K562 (cell line): ENCODE results near the gene BZW2. TPM values are rescaled to one million over a fixed set of nuclear protein-coding genes. Genes with fewer than 3 reads are reported as not detected.

ENCODE experiments used
- ARID2 ChIP-seq: fragments of 450-650 bp; IDR thresholded peaks from 2 replicates; pipeline ENCODE4 v1.6.1; 2017; ENCODE audit warnings: antibody characterized with exemption, mild to moderate bottlenecking
- CBFA2T3 ChIP-seq: fragments of 450-650 bp; IDR thresholded peaks from 2 replicates; pipeline ENCODE4 v1.6.1; 2017
- CCAR2 ChIP-seq: fragments of 200-400 bp; formaldehyde crosslinking; IDR thresholded peaks from 2 replicates; pipeline ENCODE4 v1.6.1; 2017; ENCODE audit warnings: mild to moderate bottlenecking, low read depth, low read length
- CCNT2 ChIP-seq: IDR thresholded peaks from 2 replicates; pipeline ENCODE4 v1.6.1; 2011; ENCODE audit warnings: borderline replicate concordance, low read depth, mild to moderate bottlenecking, moderate library complexity, mixed read lengths, low read length; ENCODE audit not compliant: insufficient read length; ENCODE audit errors: extremely low read depth
- ETS2 ChIP-seq: IDR thresholded peaks from 2 replicates; pipeline ENCODE4 v1.6.1; 2016; ENCODE audit warnings: borderline replicate concordance, missing genetic modification characterization, mild to moderate bottlenecking, moderate library complexity, missing compliant biosample characterization; ENCODE audit not compliant: poor library complexity, severe bottlenecking
- FUS ChIP-seq: fragments of 200-400 bp; formaldehyde crosslinking; optimal IDR thresholded peaks from 2 replicates; pipeline ENCODE3; 2017; ENCODE audit warnings: low read depth, low read length
- MEF2A ChIP-seq: IDR thresholded peaks from 2 replicates; pipeline ENCODE4 v1.6.1; 2011; ENCODE audit warnings: low read depth, mild to moderate bottlenecking, low read length, moderate library complexity; ENCODE audit not compliant: control insufficient read depth
- MEF2D ChIP-seq: conservative IDR thresholded peaks from 2 replicates; pipeline ENCODE4 v1.6.1; 2016; ENCODE audit warnings: low read depth, missing genetic modification characterization, missing compliant biosample characterization
- NFATC3 ChIP-seq: fragments of 450-650 bp; IDR thresholded peaks from 2 replicates; pipeline ENCODE4 v1.6.1; 2017; ENCODE audit warnings: mild to moderate bottlenecking
- NFRKB ChIP-seq: fragments of 450-650 bp; IDR thresholded peaks from 2 replicates; pipeline ENCODE4 v1.6.1; 2016; ENCODE audit warnings: low read depth
- RAD51 ChIP-seq: fragments of 450-650 bp; IDR thresholded peaks from 2 replicates; pipeline ENCODE4 v1.7.1; 2016; ENCODE audit warnings: low read depth, mild to moderate bottlenecking, borderline replicate concordance
- SMARCC2 ChIP-seq: fragments of 450-650 bp; IDR thresholded peaks from 2 replicates; pipeline ENCODE4 v1.6.1; 2017; ENCODE audit warnings: antibody characterized with exemption, moderate library complexity, mild to moderate bottlenecking, low read depth
- SREBF1 ChIP-seq: fragments of 150-350 bp; IDR thresholded peaks from 2 replicates; pipeline ENCODE4 v1.6.1; 2014; ENCODE audit warnings: antibody characterized with exemption, low read depth, low read length, borderline replicate concordance
- TBL1XR1 ChIP-seq, 2 experiments: IDR thresholded peaks; 2 replicates each; pipeline ENCODE4 v1.6.1; 2012; ENCODE audit warnings: improper control_type of control experiment in 2 of 2, low read length in 2 of 2, mild to moderate bottlenecking in 1 of 2
- ZNF134 ChIP-seq: fragments of 250-450 bp; sonication (Bioruptor Pico); conservative IDR thresholded peaks from 2 replicates; pipeline ENCODE4 v1.4.0; 2020
- ZNF24 ChIP-seq: fragments of 450-650 bp; IDR thresholded peaks from 2 replicates; pipeline ENCODE4 v1.6.1; 2016
- ZNF445 ChIP-seq: fragments of 250-450 bp; sonication (Bioruptor Pico); IDR thresholded peaks from 2 replicates; pipeline ENCODE4 v1.4.0; 2020; ENCODE audit warnings: low read depth, mild to moderate bottlenecking, moderate library complexity
- polyA plus RNA-seq, 8 experiments: library from polyadenylated mRNA; depleted of rRNA in 4 of 8; stranded (reverse) in 5 of 8; unstranded in 3 of 8; fragments of >200 nt; fragmentation: Nextera tagmentation in 2 of 8; fragmentation: Illumina TruSeq in 1 of 8; extraction: Ambion mirVana in 2 of 8; extraction: Trizol in 1 of 8; gene quantifications; 2 replicates each; pipeline versions ENCODE4 v1.2.1 to v1.2.3, GENCODE V29; 2011 to 2014; ENCODE audit warnings: inconsistent platforms in 1 of 8, missing spikeins in 1 of 8
- total RNA-seq, 7 experiments: library from RNA; depleted of rRNA in 6 of 7; stranded (reverse); fragments of >200 nt in 6 of 7; fragmentation: Illumina TruSeq in 2 of 7; extraction: Trizol in 2 of 7; gene quantifications; 2 replicates each; pipeline versions ENCODE4 v1.2.1 to v1.2.3, GENCODE V29; 2011 to 2021; ENCODE audit warnings: low replicate concordance in 1 of 7
- TF ChIP-seq, protein P1 (sequence below): sonication (generic); formaldehyde crosslinking; IDR thresholded peaks from 2 replicates; pipeline ENCODE4 v1.8.0; 2022; ENCODE audit warnings: mild to moderate bottlenecking, missing genetic modification reagents
- TF ChIP-seq, protein P2 (sequence below): sonication (generic); formaldehyde crosslinking; IDR thresholded peaks from 2 replicates; pipeline ENCODE4 v1.8.0; 2022; ENCODE audit warnings: mild to moderate bottlenecking, missing genetic modification reagents
- TF ChIP-seq, protein P3 (sequence below): sonication (generic); formaldehyde crosslinking; IDR thresholded peaks from 2 replicates; pipeline ENCODE4 v1.5.0; 2020; ENCODE audit warnings: missing genetic modification reagents
- TF ChIP-seq, protein P4 (sequence below): fragments of 450-650 bp; IDR thresholded peaks from 2 replicates; pipeline ENCODE4 v1.6.1; 2016; ENCODE audit warnings: missing biosample characterization, missing genetic modification characterization

BZW2 gene
- total and polyA plus RNA-seq, 9 of the 15 experiments (the other 6 are each of a cell fraction or from before 2014, with no cell fraction given): 140 to 316 (median 173) TPM

DNA sequence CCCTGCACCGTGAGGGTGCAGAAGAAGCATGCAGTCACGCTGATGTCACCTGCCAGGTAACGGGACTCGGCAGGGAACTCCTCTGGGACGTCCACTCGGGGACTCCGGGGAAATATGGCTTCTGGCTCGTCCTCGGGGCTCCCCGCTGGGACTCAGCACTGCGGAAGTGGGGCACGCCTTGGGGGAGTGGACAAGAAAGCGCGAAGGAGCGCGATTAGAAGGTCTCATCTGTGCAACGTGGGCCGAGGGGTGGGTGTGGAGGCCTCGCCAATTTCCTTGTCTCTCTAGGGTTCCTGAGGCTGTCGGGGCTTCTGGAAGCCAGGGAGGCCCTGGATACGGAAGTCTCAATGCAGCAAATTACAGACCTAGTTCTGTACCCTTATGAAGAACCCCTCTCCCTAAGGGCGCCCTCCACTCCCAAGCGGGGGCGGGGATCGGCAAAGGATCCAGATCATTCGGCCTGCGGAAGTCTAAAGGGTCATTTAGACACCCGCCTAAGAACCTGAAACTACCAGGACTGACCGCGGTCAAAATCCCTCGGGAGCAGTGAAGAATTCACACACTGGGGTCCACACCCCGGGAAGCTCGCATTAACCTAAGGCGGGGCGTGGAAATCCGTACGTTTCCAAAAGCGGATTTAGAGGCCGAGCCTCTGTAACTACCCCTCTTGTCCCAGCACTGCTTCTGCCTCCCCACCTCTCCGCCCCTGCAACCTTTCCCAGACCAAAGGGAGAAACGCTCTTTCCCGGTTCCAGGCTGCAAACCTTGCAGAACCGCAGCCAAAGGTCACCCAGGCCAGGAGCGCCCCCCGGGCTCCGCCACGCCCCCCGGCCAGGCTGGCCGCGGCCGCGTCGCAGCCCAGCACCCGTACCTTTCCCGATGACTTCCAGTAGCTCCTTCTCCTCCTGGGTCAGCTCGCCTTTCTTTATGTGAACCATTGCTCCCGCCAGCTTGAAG, 1.1 kb upstream of the BZW2 start (continued):
- TF ChIP-seq ARID2 (no peak), ZNF134 (CRISPR knock-in tag) (no peak), NFRKB (peak; percentile 51; the same call in 1 of the 2 replicates), CCAR2 (no peak), MEF2D (no peak), CBFA2T3 (no peak), SMARCC2 (no peak), ZNF24 (no peak), ZNF445 (CRISPR knock-in tag) (no peak), ETS2 (no peak), SREBF1 (no peak), RAD51 (no peak), TBL1XR1 (IDR thresholded peaks at IDR 0.05; ENCODE audit: low read length in 2 of 2) (0 out of 4 replicates have a peak, but pooled peaks of 1 of the 2 experiments have one; percentile 10), NFATC3 (no peak), FUS (no peak), MEF2A (no peak), CCNT2 (peak; percentile 21)
- TF ChIP-seq, protein P1, sequence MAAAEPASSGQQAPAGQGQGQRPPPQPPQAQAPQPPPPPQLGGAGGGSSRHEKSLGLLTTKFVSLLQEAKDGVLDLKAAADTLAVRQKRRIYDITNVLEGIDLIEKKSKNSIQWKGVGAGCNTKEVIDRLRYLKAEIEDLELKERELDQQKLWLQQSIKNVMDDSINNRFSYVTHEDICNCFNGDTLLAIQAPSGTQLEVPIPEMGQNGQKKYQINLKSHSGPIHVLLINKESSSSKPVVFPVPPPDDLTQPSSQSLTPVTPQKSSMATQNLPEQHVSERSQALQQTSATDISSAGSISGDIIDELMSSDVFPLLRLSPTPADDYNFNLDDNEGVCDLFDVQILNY: peak; percentile 63; the same call in 1 of the 2 replicates
- TF ChIP-seq, protein P2, sequence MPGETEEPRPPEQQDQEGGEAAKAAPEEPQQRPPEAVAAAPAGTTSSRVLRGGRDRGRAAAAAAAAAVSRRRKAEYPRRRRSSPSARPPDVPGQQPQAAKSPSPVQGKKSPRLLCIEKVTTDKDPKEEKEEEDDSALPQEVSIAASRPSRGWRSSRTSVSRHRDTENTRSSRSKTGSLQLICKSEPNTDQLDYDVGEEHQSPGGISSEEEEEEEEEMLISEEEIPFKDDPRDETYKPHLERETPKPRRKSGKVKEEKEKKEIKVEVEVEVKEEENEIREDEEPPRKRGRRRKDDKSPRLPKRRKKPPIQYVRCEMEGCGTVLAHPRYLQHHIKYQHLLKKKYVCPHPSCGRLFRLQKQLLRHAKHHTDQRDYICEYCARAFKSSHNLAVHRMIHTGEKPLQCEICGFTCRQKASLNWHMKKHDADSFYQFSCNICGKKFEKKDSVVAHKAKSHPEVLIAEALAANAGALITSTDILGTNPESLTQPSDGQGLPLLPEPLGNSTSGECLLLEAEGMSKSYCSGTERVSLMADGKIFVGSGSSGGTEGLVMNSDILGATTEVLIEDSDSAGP: no peak
- TF ChIP-seq, protein P3, sequence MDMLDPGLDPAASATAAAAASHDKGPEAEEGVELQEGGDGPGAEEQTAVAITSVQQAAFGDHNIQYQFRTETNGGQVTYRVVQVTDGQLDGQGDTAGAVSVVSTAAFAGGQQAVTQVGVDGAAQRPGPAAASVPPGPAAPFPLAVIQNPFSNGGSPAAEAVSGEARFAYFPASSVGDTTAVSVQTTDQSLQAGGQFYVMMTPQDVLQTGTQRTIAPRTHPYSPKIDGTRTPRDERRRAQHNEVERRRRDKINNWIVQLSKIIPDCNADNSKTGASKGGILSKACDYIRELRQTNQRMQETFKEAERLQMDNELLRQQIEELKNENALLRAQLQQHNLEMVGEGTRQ (CRISPR knock-in tag): no peak
- TF ChIP-seq, protein P4, sequence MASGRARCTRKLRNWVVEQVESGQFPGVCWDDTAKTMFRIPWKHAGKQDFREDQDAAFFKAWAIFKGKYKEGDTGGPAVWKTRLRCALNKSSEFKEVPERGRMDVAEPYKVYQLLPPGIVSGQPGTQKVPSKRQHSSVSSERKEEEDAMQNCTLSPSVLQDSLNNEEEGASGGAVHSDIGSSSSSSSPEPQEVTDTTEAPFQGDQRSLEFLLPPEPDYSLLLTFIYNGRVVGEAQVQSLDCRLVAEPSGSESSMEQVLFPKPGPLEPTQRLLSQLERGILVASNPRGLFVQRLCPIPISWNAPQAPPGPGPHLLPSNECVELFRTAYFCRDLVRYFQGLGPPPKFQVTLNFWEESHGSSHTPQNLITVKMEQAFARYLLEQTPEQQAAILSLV (tag): no peak
